ENCODE results near the gene SPHK1.
A peak's percentile ranks its signal among the peaks of the same experiment; 100 is the strongest.

SPHK1 gene

GRCh38 chr17:76384987-76385891 lies 830 bp downstream of the SPHK1 start:
- DNase-seq (ENCODE audit: low spot score), result peak; percentile 24

GRCh38 chr17:76385892-76386786 lies 1.7 kb downstream of the SPHK1 start:
- DNase-seq (ENCODE audit: low spot score), result peak; percentile 82

- no peak for DNase-seq (ENCODE audit: low spot score)
Measured at GRCh38 chr17:76386966-76387765, 2.8 kb downstream of the SPHK1 start.

- no peak for DNase-seq (ENCODE audit: low spot score)
Measured at GRCh38 chr17:76388966-76389888, 4.8 kb downstream of the SPHK1 start.

GRCh38 chr17:76390003-76390421 lies 5.6 kb downstream of the SPHK1 start:
- no peak for DNase-seq (ENCODE audit: low spot score)

GRCh38 chr17:76391200-76391715 lies 6.8 kb downstream of the SPHK1 start:
- no peak for DNase-seq (ENCODE audit: low spot score)

- DNase-seq (ENCODE audit: low spot score), result no peak
Measured at GRCh38 chr17:76394166-76394565, 9.8 kb downstream of the SPHK1 start.

GRCh38 chr17:76395980-76396379 lies 11.6 kb downstream of the SPHK1 start:
- DNase-seq (ENCODE audit: low spot score), result no peak

- no peak for DNase-seq (ENCODE audit: low spot score)
Measured at GRCh38 chr17:76397184-76397583, 12.8 kb downstream of the SPHK1 start.

- DNase-seq (ENCODE audit: low spot score), result peak; percentile 66
Measured at GRCh38 chr17:76397687-76398522, 13.5 kb downstream of the SPHK1 start.

GRCh38 chr17:76398523-76399174 lies 14.2 kb downstream of the SPHK1 start:
- DNase-seq (ENCODE audit: low spot score), result no peak

- DNase-seq (ENCODE audit: low spot score), result no peak
Measured at GRCh38 chr17:76399175-76400172, 15.1 kb downstream of the SPHK1 start.

GRCh38 chr17:76402711-76403110 lies 18.3 kb downstream of the SPHK1 start:
- no peak for DNase-seq (ENCODE audit: low spot score)

- DNase-seq (ENCODE audit: low spot score), result no peak
Measured at GRCh38 chr17:76404256-76404655, 19.8 kb downstream of the SPHK1 start.

GRCh38 chr17:76404976-76405563 lies 20.7 kb downstream of the SPHK1 start:
- no peak for DNase-seq (ENCODE audit: low spot score)

GRCh38 chr17:76405607-76405966 lies 21.2 kb downstream of the SPHK1 start:
- no peak for DNase-seq (ENCODE audit: low spot score)

- DNase-seq (ENCODE audit: low spot score), result no peak
Measured at GRCh38 chr17:76405967-76406647, 21.7 kb downstream of the SPHK1 start.

Data from LoVo (cell line).